GM20000 (cell line): Measurements from ENCODE around the gene STUM.

Experiments
- DNase-seq: peaks from one replicate; pipeline ENCODE4 v3.0.0; 2012; ENCODE audit warnings: low spot score
- CTCF ChIP-seq: IDR thresholded peaks from 2 replicates; pipeline ENCODE4 v1.5.1; 2012; ENCODE audit warnings: mild to moderate bottlenecking, control low read depth; ENCODE audit errors: extremely low read depth, missing control alignments

The STUM gene

GRCh38 chr1:226534645-226535044 is 13.9 kb upstream of the STUM start:
- DNase-seq = no peak
- no peak for TF ChIP-seq CTCF

- TF ChIP-seq CTCF = no peak
- DNase-seq = no peak
Measured at GRCh38 chr1:226535666-226536065, 12.9 kb upstream of the STUM start.

GRCh38 chr1:226541231-226541630 is 7.3 kb upstream of the STUM start:
- TF ChIP-seq CTCF = no peak

GRCh38 chr1:226541631-226542622 is 6.6 kb upstream of the STUM start:
- no peak for DNase-seq
- TF ChIP-seq CTCF = no peak

More at GRCh38 chr1:226541231-226541630, 7.3 kb upstream of the STUM start:
- no peak for DNase-seq

GRCh38 chr1:226542623-226543103 is 5.9 kb upstream of the STUM start:
- no peak for DNase-seq
- no peak for TF ChIP-seq CTCF

GRCh38 chr1:226545836-226546596 is 2.5 kb upstream of the STUM start:
- no peak for TF ChIP-seq CTCF
- DNase-seq = no peak

GRCh38 chr1:226546926-226547325 is 1.6 kb upstream of the STUM start:
- TF ChIP-seq CTCF = no peak
- no peak for DNase-seq
